Posterior cingulate gyrus (tissue), 11 donors: ENCODE data around the gene PTH1R.

ENCODE experiments used
- DNase-seq, 10 donors: peaks; one replicate each; pipeline versions ENCODE4 v3.0.0 to v3.0.0-alpha.2; 2020 to 2021; ENCODE audit warnings: mixed read lengths in 3 of 10
- intact Hi-C: fragments of 100-400 bp; cut with DNase I; formaldehyde crosslinking; loops from one replicate; pipeline ENCODE4 v1.15.1; 2023

PTH1R gene

DNA sequence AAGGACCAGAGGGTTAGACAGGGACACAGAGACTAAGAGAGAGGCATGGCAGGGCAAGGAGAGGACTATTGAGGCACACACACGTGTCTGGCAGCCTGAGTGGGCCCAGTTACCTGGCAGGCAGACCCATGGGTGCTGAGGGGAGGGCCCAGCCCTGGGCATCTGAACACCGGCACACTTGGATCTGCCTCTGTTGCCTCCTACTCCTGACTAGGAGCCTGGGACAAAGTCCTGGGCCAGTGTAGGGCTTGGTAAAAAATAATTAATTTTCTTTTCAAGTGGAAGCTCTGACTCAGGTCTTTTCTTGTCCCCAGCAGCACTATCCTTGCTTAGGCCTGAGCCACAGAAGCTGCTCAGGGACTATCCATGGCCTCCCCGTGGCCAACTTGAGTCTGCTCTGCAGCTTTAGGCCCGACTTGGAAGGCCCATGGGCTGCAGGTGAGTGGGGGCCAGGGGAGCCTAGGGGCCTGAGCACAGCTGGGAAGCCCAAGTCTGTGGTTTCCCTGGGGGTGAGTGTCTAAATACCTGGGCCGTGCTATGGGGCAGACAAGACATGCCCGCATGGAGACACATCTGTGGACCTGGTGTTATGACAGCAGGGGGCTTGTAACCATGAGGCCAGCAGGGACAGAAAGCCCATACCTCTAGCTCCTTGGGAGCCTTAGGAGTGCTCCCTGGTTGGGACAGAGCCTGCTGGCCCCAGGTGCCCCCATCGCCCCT is at the start of gene PTH1R:
Gene PTH1R, plus strand, starts transcription at position 316 of the 720 bp plus-strand sequence. CDS start 5,839 bp downstream, outside the sequence.
- no peak for DNase-seq
- intact Hi-C loops: no loop called here

DNA sequence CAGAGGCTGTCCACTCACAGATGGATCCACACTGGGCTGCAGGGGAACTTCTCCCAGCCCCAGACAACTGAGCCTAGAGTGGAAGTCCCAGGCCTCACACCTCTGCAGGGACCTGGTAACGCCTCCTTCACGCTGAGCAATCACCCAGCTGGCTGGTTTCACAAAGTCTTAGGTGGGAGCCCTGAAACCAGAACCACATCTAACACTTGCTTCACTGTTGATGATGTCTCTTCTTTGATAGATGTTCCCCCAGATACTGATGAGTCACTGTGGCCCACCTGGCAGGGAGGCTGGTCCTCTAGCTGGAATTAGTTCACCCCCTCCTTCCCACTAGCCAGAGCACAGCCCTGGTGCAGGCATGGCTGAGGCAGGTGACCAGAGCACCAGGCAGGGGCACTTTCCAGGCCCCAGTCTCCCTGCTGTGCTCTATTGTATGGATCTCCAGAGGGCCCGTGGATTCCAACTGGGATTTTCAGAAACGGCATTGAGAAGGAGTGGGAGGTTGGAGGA is 47.8 kb upstream of the PTH1R start:
- no peak for DNase-seq
- intact Hi-C loops: no loop called here

DNA sequence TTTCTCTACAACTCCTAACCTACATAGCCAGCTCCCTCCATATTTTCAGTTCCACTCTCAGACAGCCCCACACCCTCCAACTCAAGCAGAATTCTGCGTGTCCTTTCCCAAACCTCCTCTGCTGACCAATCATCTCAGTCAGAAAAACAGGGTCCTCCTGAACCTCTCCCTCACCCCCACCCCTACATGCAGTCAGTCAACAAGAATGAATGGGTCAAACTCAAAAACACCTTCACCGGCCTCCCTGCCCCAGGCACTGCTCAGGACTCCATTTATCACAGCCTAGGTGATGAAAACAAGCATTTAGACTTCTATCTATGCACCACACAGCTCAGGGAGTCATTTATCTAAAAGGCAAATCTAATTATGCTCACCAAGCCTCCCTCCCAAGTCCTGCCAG is 46.7 kb upstream of the PTH1R start:
- intact Hi-C loops: no loop called here
- DNase-seq: no peak

DNA sequence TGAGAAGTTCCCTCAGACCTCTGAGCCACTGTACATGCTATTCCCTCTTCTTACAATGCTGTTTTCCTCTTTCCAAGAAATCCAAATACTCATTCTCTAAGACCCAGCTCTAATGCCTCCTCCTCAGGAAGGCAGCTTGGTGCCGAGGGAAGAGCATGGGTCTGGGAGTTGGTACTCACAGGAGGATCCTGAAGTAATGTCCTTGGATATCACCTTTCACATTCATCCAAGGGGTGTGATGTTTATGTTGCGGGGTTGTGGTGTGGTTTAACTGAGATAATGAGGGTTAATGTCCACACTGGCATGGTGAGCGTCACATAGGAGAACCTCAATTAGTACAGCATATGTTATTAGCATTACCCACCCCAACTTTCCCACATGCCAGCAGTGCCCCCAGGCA is 46.2 kb upstream of the PTH1R start:
- intact Hi-C loops: no loop called here
- no peak for DNase-seq

DNA sequence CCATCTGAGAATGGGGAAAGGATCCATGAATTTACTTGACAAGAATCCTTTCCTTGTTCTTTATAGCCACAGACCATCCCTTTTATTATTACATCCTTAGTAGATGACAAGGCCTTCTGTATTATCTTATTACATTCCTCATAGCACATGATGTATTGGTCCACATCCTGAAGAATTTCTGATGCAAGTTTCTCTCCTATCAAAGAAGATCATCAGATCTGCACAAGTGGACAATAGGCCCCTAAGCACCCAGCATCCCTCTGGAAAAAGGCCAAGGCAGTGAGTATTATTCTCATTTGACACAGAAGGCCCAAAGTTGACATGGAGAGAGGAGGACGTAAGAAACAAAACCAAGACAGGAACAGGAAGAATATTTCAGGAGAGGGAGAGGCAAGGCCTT is 45.7 kb upstream of the PTH1R start:
- intact Hi-C loops: no loop called here
- no peak for DNase-seq

DNA sequence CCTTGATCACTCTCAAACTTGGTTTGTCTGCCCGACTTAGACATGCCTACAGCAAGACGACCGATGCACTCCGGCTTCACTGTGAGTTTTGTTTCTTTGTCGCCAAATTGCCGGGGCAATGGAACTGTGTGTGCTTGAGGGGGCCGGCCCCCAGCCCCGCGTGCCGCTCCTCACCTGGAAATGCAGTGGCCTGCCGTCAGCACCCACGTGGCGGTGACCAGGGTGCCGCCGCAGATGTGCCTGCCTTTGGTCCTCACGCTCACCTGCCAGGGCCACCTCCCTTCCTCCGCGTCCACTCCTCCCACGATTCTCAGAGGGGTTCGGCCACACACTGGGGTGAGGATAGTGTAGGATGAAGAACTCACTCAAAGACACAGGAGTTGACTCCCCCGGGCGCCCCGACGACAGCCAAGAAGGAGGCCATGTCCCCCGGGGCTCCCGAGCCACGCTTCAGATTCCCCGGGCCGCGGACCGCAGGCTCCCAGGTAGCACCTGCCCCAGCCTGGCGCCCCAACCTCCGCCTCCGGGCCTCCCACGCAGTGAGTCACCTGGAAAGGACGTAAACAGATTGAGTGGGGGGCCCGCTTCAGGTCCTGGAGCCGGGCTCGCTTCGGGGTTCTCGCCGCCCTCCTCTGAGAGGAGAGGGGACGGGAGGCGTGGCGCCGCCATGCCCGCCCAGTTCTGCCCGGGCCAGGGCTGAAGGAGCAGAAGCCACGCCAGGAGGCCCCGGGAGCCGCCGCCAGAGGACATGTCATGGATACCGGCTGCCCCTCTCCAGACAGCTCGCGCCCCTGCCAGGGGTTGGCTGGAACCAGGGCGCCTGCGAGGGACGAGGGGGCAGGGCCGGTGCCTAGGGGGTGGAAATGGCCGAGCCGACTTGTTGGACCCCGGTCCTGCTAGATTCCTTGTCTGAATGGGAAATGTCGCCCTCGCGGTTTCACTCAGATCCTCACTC is 43.9 kb upstream of the PTH1R start:
- intact Hi-C loops: no loop called here
- DNase-seq: peak in 1 of 10 donors; percentile 73

DNA sequence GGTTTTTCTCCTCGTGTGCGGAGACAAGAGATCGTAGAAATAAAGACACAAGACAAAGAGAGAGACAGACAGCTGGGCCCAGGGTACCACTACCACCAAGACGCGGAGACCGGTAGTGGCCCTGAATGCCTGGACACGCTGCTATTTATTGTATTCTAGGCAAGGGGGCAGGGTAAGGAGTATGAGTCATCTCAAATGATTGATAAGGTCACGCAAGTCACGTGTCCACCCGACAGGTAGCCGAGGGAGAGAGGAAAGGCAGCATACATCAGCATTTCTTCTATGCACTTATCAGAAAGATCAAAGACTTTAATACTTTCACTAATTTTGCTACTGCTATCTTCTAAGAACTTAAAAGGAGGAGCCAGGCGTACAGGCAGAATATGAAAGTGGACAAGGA is 42.5 kb upstream of the PTH1R start:
- intact Hi-C loops: no loop called here
- DNase-seq: peak in 1 of 10 donors; percentile 36

DNA sequence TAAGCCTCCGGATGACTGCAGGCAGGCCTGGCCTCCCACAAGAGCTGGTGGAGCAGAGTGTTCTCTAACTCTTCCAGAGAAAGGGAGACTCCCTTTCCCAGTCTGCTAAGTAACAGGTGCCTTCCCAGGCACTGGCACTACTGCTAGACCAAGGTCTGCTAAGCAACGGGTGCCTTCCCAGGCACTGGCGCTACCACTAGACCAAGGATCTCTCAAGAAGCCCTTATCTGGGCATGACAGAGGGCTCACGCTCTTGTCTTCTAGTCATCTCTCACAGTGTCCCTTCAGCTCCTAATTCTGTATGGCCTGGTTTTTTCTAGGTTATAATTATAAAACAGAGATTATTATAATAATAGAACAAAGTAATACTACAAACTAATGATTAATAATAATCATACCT is 42.0 kb upstream of the PTH1R start:
- intact Hi-C loops: no loop called here
- no peak for DNase-seq

DNA sequence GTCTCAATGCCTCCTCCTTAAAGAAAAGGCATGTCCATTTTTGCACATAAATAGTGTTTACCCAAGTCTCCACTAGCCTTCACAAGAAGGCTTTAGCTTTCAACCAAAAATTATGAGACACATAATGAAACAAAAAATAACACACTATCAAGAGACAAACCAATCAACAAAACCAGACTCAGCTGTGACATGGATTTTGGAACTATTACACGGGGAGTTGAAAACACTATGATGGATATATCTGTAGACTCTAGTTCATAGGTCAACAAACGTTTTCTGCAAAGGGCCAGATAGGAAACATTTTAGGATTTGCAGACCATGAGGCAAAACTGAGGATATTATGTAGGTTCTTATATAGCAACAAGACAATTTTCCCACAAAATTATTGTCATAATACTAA is 39.2 kb upstream of the PTH1R start:
- DNase-seq: no peak
- intact Hi-C loops: no loop called here

DNA sequence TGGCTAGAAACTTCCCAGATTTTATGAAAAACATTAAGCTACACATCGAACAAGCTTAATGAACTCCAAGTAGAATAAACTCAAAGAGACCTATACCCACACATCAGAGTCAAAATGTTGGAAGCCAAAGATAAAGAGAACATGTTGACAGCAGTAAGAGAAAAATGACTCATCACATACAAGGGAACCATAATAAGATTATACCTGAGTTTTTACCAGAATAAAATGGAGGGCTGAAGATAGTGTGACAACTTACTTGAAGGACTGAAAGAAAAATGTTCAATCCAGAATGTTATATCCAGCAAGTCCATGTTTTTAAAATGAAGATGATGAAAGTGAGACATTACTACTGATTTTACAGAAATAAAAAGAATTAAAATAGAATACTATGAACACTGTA is 37.0 kb upstream of the PTH1R start:
- intact Hi-C loops: no loop called here
- no peak for DNase-seq

DNA sequence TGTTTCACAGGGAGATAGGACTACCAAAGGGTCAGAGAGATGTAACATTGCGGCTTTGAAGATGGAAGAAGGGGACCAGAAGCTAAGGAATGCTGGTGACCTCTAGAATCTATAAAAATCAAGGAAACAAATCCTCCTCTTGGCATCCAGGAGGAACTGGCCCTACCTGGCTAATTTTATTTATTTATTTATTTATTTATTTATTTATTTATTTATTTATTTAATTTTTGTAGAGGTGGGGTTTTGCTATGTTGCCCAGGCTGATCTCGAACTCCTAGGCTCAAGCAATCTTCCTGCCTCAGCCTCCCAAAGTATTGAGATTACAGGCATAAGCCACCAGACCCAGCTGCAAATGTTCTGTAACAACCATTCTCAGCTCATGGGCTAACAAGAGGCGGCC is 34.0 kb upstream of the PTH1R start:
- DNase-seq: no peak
- intact Hi-C loops: no loop called here

DNA sequence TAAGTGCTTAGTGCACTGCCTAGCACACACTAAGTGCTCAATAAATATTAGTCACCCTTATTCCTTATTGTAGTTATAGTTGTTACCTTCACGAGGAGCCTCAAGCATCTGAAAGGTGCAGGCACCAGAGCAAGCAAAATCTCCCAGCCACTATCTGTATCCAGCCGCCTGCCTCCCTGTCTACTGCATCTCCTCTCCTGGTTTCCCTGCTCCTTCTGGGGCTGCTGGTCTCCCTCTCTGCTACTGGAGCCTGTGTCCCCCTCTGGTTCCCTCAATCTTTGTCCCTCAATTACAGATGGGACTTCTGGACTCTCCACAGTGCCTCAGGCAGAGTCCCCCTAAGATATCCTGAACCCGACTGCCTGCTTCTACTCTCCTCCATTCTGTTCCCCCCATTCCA is 33.1 kb upstream of the PTH1R start:
- DNase-seq: no peak
- intact Hi-C loops: no loop called here

DNA sequence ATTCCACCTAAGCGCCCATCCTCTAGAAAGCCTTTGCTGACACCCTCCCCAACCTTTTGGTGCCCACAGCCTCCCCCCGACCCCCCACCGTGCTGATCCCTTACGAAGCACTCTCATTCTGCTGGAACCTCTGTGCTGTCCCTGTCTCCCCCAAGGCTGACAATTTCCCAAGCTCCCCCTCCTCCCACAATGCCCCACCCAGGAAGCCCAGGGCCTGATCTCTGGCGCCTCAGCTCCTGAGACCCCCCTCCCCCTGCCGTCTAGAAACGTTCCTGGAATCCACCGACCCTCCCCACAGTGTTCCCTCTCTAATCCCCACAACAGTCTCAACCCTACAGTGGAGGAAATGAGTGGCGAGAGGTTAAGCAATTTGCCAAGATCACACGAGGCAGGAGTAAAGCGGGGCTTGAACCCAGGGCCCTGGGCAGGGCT is 32.6 kb upstream of the PTH1R start:
- intact Hi-C loops: no loop called here
- DNase-seq: peak in 1 of 10 donors; percentile 45

DNA sequence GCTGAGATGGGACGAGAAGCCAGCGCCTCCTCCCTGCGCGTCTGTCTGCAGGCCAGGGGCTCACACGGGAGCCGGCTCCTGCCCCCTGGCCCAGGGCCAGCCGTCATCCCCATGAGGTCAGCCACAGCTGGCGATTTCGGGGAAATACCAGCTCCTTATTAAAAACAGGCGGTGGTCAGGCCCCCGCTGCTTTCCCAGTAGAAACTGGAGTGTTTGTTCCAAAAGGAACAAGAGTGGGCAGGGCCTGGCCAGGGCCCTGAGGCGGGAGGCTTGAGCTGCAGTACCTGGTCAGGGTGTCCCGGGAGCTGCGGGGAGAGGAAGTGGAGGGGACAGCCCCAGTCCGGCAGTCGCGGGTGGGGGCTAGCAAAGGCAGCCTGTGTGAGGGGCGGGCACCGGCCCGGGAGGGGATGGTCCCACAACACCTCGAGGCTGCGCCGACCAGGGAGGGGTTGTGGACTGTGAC is 32.1 kb upstream of the PTH1R start:
- intact Hi-C loops: no loop called here
- peak in 4 of 10 donors; percentile 48 to 90 (median 84) for DNase-seq

DNA sequence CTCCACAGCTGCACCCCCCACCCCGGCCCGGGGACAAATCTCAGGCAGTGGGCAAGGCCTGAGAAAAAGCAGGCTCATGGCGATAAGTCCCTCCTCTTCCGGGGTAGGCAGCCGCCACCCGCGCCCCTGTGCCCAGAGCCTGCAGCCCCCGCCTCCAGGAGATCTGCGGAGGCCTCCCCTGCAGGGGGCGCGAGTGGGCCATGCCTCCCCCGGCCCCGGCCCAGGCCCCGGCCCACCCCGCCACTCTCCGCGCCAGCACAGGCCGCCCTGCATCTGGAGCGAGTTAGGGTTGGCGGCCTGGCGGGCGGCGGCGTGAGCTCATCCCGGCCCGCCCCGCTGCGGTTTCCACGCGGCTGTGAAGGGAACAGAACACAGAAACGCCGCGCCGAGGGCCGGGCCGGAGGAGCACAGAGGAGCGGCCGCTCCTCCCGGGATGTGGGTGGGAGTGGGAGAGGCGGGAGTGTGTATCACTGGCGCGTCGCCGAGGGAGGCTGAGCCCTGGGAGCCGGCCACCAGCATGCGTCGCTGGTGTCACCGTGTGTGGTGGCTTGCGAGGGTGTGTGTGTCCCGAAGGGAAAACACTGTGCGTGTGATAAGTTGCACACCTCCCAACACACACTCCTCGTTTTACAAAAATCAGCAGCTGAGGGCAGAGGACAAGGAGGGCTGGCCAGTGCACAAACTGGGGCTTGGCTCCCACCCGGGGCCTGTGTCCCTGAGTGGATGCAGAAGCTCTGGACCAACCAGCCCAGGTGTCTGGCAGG is 31.5 kb upstream of the PTH1R start:
- intact Hi-C loops: no loop called here
- peak; percentile 51 to 95 (median 72) for DNase-seq

DNA sequence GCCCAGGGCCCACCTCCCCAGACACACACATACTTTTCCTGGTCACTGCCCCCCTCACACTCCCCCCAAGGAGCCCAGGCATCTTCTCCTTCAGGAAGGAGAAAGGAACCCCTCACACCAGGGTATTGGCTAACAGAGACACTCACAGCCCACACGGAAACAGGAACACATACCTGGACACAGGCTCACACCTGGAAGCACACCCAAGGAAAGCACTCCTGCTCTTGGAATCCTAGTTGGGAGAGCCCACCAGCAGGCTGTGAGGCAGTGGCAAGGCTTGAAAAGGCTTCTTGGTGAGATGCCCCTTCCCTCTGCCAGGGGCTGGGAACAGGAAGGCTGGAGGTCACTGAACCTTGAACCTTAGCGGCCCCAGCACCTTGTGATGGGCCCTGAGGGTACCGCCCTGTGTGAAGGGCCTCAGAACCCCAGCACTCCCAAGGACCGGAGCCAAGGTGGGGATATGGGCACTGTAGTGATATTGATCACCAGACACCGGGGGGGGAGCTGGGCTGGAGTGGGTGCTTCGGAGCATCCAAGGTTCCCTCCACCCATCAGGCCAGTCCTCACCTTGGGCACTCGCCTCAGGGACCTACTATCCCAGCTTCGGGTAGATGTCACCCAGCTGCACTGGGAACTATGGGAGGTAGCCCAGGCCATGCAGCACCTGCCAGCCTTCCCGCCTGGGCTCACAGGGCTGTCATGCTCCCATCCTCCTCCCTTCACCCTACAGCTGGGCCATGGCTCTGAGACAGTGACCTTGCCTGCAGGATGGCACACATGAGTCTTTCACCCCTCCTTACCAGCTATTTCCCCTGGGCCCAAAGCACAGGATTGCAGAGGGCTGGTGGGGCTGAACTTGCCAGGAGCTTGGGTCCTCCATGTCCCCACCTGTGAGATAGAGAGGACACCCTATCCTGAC is 30.6 kb upstream of the PTH1R start:
- intact Hi-C loops: no loop called here

DNA sequence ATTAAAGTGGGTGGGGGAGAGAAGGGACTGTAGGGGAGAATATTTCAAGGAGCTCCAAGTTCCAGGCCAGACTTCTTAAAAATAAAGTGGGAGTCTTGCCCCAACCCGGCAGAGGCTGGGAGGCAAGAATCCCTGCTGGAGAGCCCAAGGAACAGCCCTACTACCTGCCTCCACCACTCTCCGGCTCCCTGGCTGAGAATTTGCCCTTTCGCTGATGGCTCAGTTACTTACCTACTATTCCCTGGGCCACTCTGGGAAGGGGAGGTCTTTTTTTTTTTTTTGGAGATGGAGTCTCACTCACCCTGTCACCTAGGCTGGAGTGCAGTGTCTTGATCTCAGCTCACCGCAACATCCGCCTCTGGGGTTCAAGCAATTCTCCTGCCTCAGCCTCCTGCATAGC is 29.8 kb upstream of the PTH1R start:
- DNase-seq: peak in 1 of 10 donors; percentile 44
- intact Hi-C loops: no loop called here

More for the DNA sequence above, 30.6 kb upstream of the PTH1R start:
- DNase-seq: peak in 2 of 10 donors; percentile 67 to 75

DNA sequence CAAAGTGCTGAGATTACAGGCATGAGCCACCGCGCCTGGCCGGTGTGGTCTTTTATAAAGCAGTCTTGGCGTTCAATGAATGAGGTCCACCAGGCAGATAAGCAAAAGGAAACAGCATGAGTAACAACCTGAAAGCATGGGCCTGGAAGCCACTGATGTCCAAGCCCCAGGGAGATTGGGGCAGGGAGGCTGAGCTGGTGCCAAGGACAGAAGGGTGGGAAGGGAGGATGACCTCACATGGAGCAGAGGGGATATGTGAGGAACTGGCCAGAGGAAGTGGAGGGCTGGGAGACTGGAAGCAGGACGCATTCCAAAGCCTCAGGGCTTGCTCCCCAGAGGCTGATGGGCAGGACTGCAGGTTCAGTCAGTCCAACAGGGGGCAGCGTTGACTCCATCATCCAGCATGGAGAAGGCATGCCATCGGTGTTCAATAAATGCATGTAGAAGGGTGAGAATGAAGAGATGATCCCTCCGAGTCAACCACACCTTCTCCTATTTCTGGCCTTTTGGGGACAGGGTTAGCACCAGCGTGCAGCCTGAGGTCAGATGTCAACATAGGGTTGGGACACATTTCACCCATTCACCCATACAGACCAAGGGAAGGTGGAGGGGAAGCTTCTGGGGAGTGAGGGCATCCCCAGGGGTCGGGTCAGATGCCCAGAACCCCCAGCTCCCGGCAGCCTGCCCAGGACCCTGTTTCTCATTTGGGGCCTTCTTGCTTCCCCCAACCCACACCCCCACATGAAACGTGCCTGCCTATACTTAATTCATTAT is 29.1 kb upstream of the PTH1R start:
- peak in 2 of 10 donors; percentile 43 to 69 for DNase-seq
- intact Hi-C loops: no loop called here
